ENCODE data around the gene CCDC187.
"Not testable (repeated sequence)": the region's sequence is repeated elsewhere in the genome, so short reads cannot be mapped to it uniquely, and the experiment has no call there.

Gene CCDC187

DNA sequence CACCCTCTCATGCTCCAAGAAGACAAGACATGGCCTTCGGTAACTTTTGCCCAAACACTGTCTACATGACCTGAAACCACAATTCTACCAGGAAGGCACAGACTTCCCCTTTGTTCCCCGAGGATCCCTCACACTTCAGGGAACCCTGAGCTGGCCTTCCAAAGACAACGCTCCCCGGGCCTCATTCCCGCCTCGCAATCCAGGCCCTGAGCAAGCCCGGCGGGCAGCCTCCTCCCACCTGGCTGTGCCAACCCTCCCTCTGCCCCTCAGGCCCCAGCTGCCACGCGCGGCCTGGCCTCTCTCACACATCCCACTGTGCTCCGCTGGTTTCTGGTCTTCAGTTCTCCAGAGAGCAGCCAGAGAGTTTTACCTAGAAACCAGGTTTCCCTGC lies 65.6 kb downstream of the CCDC187 start:
- DNase-seq (ENCODE audit: low read depth) = no peak

DNA sequence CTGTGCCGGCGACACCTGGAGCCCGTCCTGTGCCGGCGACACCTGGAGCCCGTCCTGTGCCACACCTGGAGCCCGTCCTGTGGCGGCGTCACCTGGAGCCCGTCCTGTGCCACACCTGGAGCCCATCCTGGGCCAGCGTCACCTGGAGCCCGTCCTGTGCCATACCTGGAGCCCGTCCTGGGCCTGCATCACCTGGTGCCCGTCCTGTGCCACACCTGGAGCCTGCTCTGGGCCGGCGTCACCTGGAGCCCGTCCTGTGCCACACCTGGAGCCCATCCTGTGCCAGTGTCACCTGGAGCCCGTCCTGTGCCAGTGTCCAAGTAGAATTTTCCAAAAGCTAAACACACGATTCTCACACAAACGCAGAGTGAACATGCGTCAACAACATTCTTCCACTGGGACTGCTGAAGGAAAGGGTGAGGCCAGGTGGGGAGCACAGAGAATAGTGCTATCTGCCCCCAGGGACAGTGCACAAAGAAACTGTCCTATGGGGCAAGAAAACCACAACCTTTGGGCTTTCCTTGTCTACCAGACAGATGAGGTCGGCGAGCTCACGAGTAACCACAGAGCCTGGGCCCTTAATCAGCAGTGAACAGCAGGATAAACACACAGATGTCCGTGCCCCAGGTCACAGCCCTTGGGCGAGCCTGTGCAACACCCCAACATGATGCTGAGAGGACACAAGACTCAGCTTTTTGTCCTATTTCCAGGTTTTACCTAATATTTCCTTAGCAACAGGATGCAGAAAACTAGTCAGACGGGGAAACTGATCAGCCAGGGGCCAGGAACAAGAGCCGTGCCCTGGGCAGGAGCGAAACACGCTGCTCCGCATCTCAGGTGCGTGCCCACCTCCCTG lies 66.2 kb downstream of the CCDC187 start:
- no peak for DNase-seq (ENCODE audit: low read depth)

DNA sequence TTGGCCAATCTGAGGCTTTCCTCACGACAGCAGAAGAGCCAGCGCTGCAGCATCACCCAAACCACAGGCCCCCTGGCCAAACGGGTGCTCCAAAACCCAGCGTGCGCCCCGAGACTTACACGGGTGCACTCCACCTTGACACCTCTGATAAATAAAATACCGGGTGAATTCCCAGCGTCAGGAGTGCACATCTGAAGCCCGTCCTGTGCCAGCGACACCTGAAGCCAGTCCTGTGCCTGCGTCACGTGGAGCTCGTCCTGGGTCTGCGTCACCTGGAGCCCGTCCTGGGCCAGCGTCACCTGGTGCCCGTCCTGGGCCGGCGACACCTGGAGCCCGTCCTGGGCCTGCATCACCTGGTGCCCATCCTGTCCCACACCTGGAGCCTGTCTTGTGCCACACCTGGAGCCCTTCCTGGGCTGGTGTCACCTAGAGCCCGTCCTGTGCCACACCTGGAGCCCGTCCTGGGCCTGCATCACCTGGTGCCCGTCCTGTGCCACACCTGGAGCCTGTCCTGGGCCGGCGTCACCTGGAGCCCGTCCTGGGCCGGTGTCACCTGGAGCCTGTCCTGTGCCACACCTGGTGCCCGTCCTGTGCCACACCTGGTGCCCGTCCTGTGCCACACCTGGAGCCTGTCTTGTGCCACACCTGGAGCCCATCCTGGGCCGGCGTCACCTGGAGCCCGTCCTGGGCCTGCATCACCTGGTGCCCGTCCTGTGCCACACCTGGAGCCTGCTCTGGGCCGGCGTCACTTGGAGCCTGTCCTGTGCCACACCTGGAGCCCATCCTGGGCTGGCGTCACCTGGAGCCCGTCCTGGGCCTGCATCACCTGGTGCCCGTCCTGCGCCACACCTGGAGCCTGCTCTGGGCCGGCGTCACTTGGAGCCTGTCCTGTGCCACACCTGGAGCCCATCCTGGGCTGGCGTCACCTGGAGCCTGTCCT lies 67.2 kb downstream of the CCDC187 start:
- not testable (repeated sequence) for DNase-seq (ENCODE audit: low read depth)

DNA sequence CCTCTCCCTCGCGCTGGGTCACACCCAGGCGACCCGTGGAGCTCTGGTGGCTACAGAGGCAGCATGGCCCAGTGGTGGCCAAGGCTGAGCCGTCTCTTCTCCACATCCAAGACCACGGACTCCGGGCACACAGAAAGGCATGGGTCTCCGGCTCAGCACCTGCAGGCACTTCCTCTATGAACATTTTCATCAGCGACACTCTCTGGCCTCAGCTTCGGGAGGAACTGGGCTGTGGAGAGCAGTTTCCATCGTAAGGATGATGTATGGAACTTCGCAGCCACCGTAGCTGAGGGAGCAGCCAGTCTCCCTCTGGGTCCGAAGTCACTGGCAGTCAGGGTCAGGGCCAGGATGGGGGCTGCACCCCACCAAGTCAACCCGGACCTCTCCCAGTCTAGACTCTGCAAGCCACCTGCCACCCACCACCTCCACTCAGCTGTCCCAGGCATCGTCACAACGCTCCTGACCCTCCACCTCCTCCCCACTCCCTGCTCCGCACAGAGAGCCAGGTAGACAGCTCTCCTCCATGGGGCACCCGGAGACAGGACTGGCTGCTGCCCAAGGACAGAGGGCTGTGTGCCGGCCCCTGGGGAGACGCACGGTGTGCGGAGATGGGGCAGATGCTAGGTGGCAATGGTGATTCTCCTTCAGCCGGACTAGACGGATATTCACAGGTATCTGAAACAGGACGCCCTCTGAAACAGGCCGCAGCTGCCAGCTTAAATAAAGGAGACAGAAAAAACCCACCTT lies 68.0 kb downstream of the CCDC187 start:
- no peak for DNase-seq (ENCODE audit: low read depth)

DNA sequence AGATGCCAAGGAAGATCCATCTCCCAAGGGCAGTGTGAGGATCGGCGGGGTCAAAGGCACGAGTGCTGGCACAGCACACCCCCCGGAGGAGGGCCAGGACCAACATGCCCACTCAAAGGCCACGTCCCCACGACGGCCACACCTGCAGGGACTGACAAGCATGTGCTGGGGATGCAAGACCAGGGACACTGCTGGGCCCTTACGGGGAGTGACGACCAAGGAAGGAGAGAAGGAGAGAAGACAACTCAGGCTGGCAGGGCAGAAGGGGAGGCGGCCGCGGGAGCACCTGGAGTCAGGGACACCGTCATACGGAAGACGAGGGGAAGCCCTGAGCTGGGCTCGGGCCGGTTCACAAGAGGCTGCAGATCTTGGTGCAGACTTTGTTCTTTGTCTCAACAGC lies 68.7 kb downstream of the CCDC187 start:
- DNase-seq (ENCODE audit: low read depth) = no peak

DNA sequence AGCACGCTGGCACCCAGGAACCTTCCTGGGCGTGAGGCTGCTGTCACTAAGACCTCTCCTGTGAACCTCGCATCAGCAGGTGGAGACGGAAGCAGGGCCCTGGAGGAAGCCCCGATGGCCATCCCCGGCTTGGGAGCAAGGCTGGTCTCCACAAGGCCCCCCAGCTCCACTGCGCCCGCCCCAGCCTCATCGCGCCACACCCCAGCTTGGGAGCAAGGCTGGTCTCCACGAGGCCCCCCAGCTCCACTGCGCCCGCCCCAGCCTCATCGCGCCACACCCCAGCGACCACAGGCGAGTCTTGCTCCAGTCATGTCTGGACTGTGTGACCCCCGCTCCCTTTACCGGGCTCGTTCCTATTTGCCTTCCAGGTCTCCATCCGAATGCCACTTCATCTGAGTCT lies 69.3 kb downstream of the CCDC187 start:
- DNase-seq (ENCODE audit: low read depth) = no peak

DNA sequence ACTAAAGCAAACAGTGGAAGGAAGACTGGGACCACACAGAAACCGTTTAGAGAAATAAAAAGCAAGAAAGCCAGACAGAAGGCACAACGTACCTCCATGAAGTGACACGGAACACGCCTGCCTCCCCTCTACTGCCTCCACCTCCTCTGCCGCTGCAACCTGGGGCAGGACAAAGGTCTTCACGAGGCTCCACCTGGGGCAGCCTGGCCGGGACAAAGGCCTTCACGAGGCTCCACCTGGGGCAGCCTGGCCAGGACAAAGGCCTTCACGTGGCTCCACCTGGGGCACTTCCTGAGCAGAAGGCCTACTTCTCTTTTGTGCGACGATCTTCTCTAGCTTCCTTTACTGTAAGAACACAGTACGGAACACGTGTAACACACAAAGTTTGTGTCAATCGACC lies 70.0 kb downstream of the CCDC187 start:
- DNase-seq (ENCODE audit: low read depth) = no peak

DNA sequence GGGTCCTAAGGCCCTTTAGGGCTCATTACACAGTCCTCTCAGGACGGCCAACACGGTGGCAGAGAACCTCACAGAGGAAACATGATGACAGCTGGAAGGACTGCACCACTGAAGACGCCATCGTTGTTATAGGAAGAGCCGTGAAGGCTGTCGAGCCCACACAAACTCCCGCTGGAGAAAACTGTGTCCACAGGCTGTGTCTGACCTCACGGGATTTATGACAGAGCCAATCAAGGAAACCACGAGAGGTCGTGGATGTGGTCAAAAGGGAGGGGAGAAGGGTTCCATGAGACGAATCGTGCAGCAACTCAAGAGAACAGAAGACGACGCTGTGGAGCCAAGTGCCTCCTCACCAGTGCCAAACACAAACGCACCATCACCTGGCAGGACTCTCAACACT lies 70.5 kb downstream of the CCDC187 start:
- no peak for DNase-seq (ENCODE audit: low read depth)

DNA sequence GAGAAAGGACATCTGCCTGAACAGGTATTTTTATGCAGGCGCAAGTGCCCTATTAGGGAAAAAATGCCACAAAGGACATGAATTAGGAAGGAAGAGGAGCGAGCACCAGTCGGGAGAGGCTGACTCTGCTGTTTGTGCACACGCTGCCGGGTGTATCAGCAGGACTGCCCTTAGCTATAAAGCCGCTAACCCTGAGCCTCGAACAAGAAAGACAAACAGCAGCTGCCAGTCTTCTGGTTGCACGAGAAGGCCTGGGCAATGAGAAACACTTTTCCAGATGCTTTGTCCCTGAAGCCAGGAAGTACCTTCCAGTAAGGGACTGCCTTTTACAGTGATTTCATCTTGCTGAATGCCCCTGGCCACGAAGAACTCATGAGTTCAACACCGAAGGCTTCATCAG lies 70.9 kb downstream of the CCDC187 start:
- DNase-seq (ENCODE audit: low read depth) = no peak

DNA sequence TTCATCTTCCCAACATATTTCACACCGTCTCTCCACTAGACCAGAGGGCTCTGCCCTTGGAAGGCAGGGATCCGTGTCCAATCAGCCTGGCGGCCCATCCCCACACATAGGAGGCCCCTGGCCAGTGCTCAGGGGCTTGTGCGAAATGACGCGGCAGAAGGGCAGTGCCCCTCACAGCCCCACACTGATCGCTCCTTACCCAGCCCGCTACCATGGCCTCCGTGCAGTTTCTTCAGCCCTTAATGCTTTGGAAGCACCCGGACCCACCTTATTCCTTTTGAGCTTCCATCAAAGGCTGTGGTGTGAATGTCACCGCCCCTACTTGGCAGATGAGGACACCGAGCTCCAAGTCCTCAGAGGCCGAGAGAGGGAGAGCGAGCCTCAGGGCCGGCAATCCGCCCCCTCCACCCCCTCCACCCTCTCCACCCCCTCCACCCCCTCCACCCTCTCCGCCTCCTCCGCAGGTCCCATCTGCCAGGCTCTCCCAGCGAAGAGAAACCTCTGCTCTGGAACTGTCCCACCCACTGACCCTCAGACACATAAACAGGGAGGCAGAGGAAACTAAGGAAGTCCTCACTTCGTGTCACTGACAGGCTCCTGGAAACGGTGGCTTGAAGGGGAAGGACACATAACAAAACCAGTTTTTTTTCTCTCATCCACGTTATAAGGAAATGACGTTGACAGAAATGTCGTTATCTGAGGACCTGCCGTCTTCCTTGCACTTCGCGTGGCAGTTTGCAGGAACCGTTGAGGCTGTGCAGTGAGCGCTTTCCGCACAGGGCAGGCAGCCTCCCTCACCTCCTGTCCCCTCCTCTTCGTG lies 72.2 kb downstream of the CCDC187 start:
- DNase-seq (ENCODE audit: low read depth) = no peak

DNA sequence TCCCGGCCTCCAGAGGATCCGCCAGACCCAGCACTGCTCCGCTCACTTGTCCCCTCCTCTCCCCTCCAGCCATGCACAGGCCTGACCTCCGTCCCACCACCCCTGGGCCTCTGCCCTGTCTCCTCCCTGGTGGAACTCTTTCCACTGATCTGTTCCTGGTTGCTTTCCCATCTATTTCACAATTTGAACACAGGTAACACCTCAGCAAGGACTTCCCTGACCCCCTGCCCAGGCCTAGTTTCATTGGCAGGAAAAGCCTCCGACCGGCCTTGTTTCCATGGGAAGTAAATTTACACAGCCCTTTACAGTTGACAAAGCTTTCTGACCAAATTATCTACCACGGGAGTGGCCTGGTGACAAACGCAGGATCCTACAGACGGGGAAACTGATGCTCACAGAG lies 73.1 kb downstream of the CCDC187 start:
- no peak for DNase-seq (ENCODE audit: low read depth)

DNA sequence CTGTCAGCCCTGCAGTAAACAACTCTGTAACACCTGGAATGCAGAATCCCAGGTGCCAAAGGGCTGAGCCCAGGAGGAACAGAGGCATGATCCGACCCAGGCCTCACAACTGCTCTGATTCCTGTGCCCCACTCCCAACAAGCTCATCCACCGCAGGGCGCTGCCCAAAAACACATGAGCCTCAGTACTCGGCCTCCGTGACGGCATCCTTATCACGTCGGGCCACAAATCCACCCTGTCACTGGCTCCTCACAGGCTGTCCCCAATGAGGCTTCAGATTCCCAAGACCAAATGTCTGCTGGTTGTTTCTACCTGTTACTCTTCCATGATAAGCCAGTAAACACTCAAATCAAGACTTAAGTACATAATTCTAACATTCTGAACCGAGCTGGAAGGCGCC lies 73.5 kb downstream of the CCDC187 start:
- no peak for DNase-seq (ENCODE audit: low read depth)

DNA sequence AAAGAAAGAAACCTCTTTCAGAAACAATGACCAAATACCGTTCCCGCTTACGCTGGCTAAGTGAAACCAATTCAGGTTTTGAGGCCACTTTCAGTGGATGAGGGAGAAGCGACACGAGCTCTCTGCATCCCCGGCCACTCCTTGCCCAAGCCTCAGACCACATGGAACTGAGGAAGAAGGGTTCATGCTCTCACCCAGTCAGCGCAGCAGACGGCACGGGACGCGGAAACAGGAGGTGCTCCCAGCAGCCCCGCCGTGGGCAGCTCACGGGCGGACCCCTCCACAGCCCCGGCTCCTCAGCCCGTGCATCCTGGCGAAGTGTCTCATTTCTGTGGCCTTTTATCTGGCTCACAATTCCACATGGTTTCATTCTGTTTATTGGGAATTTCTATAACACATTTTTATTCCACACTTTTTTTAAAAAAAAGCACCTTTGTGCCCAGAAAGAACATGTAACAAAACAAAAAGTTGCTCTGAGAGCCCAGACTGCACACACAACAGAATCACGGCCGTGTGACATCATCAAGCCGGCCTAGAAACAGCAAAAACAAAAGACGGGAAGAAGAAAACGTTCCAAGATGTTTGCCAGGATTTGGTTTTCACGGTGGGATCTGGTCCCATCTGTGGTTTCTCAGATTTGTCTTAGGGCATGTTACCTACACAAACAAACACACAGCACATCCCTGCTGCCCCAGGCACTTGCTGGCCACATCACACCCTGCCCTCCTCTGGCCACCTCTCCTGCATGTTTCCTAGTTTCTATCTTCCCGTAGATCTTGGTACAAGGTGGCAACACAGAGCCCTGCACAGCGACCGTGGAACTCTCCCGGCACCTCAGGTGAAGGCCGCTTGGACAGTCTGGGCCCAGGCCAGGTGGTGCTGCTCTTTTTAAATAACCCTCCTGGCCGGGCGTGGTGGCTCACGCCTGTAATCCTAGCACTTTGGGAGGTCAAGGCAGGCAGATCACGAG lies 74.5 kb downstream of the CCDC187 start:
- DNase-seq (ENCODE audit: low read depth) = no peak

DNA sequence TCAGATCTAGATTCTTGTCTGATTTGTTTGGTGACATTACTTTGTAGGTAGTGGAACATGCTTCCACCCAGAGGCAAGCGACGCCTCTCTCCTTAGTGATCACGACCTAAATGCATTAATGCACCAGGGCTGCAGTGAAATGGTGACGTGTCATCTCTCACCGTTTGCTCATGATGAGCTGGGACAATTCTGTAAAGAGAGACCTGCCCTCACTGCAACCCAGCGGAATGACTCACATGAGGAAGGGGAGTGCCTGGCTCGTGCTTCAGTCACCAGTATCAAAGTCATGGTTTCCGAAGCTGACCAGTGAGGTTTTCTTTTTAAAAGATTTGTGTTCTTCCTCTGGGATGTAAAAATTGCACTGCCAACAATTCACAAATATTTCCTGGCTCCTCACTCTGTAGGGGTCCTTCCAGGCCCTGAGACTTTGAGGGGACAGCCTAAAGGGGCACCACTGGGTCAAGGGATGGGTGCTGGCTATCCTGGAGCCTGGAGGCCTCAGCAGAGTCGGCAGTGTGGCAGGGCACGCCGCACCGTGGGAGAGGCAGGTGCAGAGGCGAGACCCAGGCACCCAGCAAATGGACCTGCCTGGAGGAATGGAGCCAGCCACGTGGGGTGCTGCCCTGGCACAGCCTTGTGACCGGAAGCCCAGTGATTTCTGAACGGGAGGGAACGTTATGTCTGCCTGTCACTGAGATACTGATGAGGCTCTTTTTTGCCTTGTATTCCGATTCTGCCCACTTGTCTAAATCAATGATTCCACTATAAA lies 75.6 kb downstream of the CCDC187 start:
- no peak for DNase-seq (ENCODE audit: low read depth)

DNA sequence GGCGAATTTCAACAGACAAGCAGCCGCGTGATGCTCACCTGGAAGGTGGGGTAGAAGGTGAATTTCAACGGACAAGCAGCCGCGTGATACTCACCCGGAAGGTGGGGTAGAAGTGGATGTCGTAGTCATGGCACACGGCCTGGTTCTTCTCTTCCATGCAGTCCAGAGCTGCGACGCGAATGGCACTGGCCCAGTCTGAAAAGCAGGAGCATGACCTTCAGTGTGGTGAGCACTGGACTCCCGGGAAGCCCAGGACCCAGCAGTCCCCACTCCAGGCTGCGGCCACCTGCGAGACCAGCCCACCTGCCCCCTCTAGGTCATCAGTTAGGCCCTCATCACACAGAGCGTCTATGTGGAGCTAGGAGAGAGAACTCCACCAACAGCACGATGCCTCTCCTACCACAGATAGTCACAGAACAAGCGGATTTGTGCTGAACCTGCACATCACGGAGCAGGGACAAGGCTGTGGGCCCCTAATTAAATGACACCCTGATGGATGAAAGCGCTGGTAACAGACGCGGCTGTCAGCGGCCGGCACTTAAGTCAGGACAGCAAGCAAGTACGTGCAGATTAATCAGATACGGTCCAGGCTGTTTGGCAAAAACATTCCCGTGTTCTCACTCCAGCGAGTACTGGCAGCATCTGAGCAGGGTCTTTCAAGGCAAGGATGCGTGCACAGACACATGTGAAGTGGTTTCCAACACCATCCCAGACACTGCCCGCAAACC lies 77.0 kb downstream of the CCDC187 start:
- DNase-seq (ENCODE audit: low read depth) = no peak

DNA sequence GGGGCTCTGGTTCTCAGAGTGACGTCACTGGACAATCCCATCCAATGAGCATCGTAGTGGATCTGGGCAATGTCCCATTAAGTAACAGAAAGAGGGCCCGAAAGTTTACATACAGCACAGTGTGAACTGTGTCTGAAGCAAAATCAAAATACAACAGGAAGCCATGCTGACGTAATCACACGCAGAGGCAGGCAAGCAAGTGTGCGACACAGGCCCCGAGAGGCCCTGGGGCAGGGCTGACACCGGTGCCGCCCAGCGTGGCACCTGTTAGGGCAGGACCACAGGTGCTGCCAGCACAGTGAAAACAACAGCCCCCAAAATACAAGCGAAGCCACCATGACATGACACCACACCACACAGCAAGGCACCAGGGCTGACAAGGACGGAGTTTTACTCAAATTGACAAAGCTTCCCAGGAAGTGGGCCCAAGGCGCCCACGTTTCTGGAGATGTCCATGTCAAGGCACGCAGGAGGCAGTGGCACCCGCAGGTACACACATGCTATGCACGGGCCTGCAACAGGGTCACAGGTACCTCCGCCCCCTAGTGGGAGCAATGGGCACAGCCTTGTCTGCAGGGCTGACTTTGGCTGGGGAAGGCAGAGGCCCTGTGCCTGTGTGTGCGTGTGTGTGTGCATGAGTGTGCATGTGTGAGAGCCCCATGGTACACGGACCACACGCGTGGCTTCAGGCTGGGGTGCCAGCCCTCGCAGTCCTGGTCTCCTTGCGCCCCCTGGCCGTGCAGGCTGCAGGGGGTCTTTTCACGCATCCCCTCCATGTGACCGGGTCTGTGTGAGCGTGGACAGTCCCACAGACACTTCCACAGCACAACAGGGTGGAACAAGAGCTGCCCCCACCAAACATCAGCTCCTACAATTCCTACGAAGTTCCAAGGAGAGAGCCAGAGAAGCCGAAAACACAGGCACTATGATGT lies 77.9 kb downstream of the CCDC187 start:
- no peak for DNase-seq (ENCODE audit: low read depth)

DNA sequence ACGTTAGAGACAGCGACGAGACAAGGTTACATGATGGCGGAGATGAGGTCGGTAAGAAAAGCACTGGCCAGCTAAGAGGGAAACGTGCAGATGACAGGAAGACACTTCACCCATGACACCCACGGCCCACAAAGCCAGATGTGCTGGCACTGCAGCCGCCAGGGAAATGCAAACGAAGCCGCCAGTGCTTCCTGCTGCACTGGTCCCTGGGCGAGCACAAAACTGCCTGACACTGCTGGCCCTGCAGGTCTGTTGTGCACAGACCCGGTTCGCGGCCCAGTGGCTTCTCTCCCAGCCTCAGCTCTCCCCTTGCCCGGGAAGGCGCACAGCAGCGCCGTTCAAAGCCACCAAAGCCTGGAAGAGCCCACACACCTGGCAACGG lies 78.5 kb downstream of the CCDC187 start:
- DNase-seq (ENCODE audit: low read depth) = no peak

Measured in GM04504 (cell line).